A673 (cell line): ENCODE data around the gene RUNX2.

Experiments used
- CTCF ChIP-seq: fragments of 300-800, 200-600 bp; sonication (generic); conservative IDR thresholded peaks from 2 replicates; pipeline ENCODE4 v1.5.1; 2017; ENCODE audit warnings: low read depth, mild to moderate bottlenecking, antibody characterized with exemption, low read length, moderate library complexity, mixed read lengths
- EZH2 ChIP-seq: fragments of 200-600 bp; sonication (generic); IDR thresholded peaks from 2 replicates; pipeline ENCODE4 v1.6.1; 2017; ENCODE audit warnings: borderline replicate concordance, low read depth, mild to moderate bottlenecking, mixed read lengths, antibody characterized with exemption, low read length; ENCODE audit not compliant: poor library complexity, severe bottlenecking

- no peak for TF ChIP-seq CTCF
- no peak for TF ChIP-seq EZH2
Observed at GRCh38 chr6:45630314-45630713, 302.2 kb downstream of the RUNX2 start.
